GM12891 (cell line): ENCODE measurements around the gene MUC5AC.
"Not testable (repeated sequence)": the region's sequence is repeated elsewhere in the genome, so short reads cannot be mapped to it uniquely, and the experiment has no call there.

Experiments
- DNase-seq: peaks from one replicate; pipeline ENCODE4 v3.0.0; 2011; ENCODE audit warnings: low spot score; ENCODE audit not compliant: insufficient read length
- FAIRE-seq: peaks from 2 replicates; lab custom pipeline; 2011; peaks lifted over from hg19 to GRCh38; lab: Jason Lieb, UNC
- PAX5 ChIP-seq: IDR thresholded peaks from 2 replicates; pipeline ENCODE4 v1.6.1; 2011; ENCODE audit warnings: low read length, moderate library complexity, mild to moderate bottlenecking; ENCODE audit not compliant: insufficient read depth, severe bottlenecking
- POLR2A ChIP-seq: IDR thresholded peaks from 2 replicates; pipeline ENCODE4 v1.6.1; 2011; ENCODE audit warnings: low read depth, low read length, control low read depth
- POLR2AphosphoS5 ChIP-seq: IDR thresholded peaks from 2 replicates; pipeline ENCODE4 v1.6.1; 2011; ENCODE audit warnings: low read depth, low read length, control low read depth
- POU2F2 ChIP-seq: IDR thresholded peaks from 2 replicates; pipeline ENCODE4 v1.6.1; 2011; ENCODE audit warnings: low read depth, mild to moderate bottlenecking, control low read depth, low read length, moderate library complexity
- SPI1 ChIP-seq: IDR thresholded peaks from 2 replicates; pipeline ENCODE4 v1.6.1; 2011; ENCODE audit warnings: low read depth, low read length, control low read depth
- TAF1 ChIP-seq: IDR thresholded peaks from 2 replicates; pipeline ENCODE4 v1.6.1; 2011; ENCODE audit warnings: low read depth, low read length, control low read depth

Gene MUC5AC

GRCh38 chr11:1236316-1237127, 78.8 kb downstream of the MUC5AC start:
- FAIRE-seq (no peak), DNase-seq (no peak)
- no peak for TF ChIP-seq POU2F2
- TF ChIP-seq POLR2A: no peak
- no peak for TF ChIP-seq PAX5
- TF ChIP-seq TAF1: no peak
- TF ChIP-seq POLR2AphosphoS5: no peak
- TF ChIP-seq SPI1: no peak

DNA sequence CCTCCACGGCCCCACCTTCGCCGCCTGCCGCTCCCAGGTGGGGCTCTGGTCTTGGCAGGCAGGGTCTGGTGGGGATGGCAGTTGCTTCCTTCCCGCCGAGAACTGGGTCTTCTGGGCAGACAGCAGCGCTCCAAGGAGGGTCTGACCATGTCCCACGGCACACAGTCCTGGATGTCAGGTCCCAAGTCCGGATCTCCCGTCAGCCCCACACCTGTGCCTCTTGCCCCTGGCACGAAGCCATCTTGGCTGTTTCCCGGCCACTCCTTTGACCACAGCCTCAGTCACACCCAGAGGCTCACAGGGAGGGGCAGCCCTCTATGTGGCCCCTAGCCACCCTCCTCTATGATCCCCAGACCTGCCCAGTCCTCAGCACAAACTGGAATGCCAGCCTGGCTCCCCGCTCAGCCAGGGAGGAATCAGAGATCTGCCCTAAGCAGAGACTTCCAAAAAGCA, 79.4 kb downstream of the MUC5AC start:
- DNase-seq (no peak), FAIRE-seq (no peak)
- TF ChIP-seq SPI1 (no peak), TAF1 (no peak), POLR2A (no peak), POLR2AphosphoS5 (no peak), POU2F2 (no peak), PAX5 (no peak)

DNA sequence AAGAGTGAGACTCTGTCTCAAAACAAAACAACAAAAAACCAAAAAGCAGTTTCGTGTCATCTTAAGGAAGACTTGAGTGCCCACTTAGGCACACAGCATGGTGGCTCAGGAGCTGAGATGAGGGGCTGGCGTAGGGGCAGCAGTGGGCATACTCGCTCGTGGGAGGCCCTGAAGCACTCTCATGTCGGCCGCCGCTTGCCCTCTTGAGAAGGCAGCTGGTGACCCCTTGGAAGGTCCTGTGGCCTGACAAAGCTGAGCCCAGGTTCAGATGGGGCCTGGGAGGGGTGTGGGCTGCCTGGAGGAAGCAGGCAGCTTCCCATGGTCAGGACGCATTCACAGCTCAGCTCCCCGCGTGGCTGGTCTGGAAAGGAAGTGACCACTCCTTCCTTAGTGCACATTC, 80.1 kb downstream of the MUC5AC start:
- no peak for FAIRE-seq
- no peak for DNase-seq
- TF ChIP-seq POLR2AphosphoS5 (no peak), TAF1 (no peak), POLR2A (no peak), PAX5 (no peak), POU2F2 (no peak), SPI1 (no peak)

GRCh38 chr11:1238767-1239595, 81.2 kb downstream of the MUC5AC start:
- DNase-seq (no peak), FAIRE-seq (no peak)
- TF ChIP-seq POLR2AphosphoS5 (no peak), SPI1 (no peak), POLR2A (no peak), PAX5 (no peak), POU2F2 (no peak), TAF1 (no peak)

- no peak for DNase-seq
- no peak for FAIRE-seq
- TF ChIP-seq POLR2AphosphoS5 (no peak), POU2F2 (no peak), SPI1 (no peak), POLR2A (no peak), TAF1 (no peak), PAX5 (no peak)
Measured at GRCh38 chr11:1239596-1240205, 81.9 kb downstream of the MUC5AC start.

- DNase-seq (no peak), FAIRE-seq (no peak)
- TF ChIP-seq TAF1: no peak
- no peak for TF ChIP-seq POLR2A
- no peak for TF ChIP-seq POU2F2
- TF ChIP-seq SPI1: no peak
- TF ChIP-seq POLR2AphosphoS5: no peak
- no peak for TF ChIP-seq PAX5
Measured at GRCh38 chr11:1240771-1241170, 83.0 kb downstream of the MUC5AC start.

GRCh38 chr11:1241706-1242105, 84.0 kb downstream of the MUC5AC start:
- FAIRE-seq: no peak
- no peak for DNase-seq
- TF ChIP-seq POU2F2: no peak

DNA sequence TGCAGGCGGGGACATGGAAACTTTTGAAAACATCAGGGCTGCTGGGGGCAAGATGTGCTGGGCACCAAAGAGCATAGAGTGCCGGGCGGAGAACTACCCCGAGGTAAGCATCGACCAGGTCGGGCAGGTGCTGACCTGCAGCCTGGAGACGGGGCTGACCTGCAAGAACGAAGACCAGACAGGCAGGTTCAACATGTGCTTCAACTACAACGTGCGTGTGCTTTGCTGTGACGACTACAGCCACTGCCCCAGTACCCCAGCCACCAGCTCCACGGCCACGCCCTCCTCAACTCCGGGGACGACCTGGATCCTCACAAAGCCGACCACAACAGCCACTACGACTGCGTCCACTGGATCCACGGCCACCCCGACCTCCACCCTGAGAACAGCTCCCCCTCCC, 84.5 kb downstream of the MUC5AC start:
- TF ChIP-seq POLR2A: no peak
- TF ChIP-seq SPI1: no peak
- TF ChIP-seq TAF1: no peak
- TF ChIP-seq POU2F2: no peak
- TF ChIP-seq POLR2AphosphoS5: no peak
- no peak for TF ChIP-seq PAX5
- DNase-seq (no peak), FAIRE-seq (no peak)

- DNase-seq, FAIRE-seq: not testable (repeated sequence)
Measured at GRCh38 chr11:1242751-1243150, 85.0 kb downstream of the MUC5AC start.

DNA sequence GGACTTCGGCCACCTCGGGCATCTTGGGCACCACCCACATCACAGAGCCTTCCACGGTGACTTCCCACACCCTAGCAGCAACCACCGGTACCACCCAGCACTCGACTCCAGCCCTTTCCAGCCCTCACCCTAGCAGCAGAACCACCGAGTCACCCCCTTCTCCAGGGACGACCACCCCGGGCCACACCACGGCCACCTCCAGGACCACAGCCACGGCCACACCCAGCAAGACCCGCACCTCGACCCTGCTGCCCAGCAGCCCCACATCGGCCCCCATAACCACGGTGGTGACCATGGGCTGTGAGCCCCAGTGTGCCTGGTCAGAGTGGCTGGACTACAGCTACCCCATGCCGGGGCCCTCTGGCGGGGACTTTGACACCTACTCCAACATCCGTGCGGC, 85.8 kb downstream of the MUC5AC start:
- FAIRE-seq, DNase-seq: not testable (repeated sequence)

GRCh38 chr11:1244557-1244956, 86.8 kb downstream of the MUC5AC start:
- FAIRE-seq: not testable (repeated sequence)

GRCh38 chr11:1245717-1246116, 88.0 kb downstream of the MUC5AC start:
- not testable (repeated sequence) for DNase-seq, FAIRE-seq

More at GRCh38 chr11:1244557-1244956, 86.8 kb downstream of the MUC5AC start:
- DNase-seq: not testable (repeated sequence)

DNA sequence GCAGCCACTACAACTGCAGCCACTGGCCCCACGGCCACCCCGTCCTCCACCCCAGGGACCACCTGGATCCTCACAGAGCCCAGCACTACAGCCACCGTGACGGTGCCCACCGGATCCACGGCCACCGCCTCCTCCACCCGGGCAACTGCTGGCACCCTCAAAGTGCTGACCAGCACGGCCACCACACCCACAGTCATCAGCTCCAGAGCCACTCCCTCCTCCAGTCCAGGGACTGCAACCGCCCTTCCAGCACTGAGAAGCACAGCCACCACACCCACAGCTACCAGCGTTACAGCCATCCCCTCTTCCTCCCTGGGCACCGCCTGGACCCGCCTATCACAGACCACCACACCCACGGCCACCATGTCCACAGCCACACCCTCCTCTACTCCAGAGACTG, 88.5 kb downstream of the MUC5AC start:
- DNase-seq, FAIRE-seq: not testable (repeated sequence)

GRCh38 chr11:1247026-1247425, 89.3 kb downstream of the MUC5AC start:
- not testable (repeated sequence) for FAIRE-seq, DNase-seq
